Measurements from ENCODE around the gene SULT1C4.

- TF ChIP-seq CTCF (IDR thresholded peaks at IDR 0.05) = no peak
- TF ChIP-seq POLR2A (IDR thresholded peaks at IDR 0.05) = no peak
Observed at GRCh38 chr2:108412995-108413710, 35.4 kb downstream of the SULT1C4 start.

Data from esophagus squamous epithelium (tissue), 4 donors.